Heart left ventricle (tissue), 13 donors: ENCODE results near the gene TULP4.

Experiments
- POLR2A ChIP-seq, 2 donors: fragments of 450-650 bp; IDR thresholded peaks; one replicate each; pipeline ENCODE4 v1.6.1; 2017; ENCODE audit warnings: antibody characterized with exemption in 2 of 2, mild to moderate bottlenecking in 2 of 2, moderate library complexity in 2 of 2
- TF ChIP-seq, protein P1 (sequence below), 12 donors: fragments of 200-600 bp; sonication (generic) in 4 of 12; IDR thresholded peaks; one replicate each; pipeline versions ENCODE4 v1.5.0 to v1.8.0; 2018 to 2022; ENCODE audit warnings: antibody characterized with exemption in 12 of 12, mild to moderate bottlenecking in 5 of 12
- donor health status: ischemic (EF 13 %, LVEDD 7.1; RV severe dilation, severe dysfunction).
- donor health status: DM: no; HTN: yes; CAD: no.
- donor health status: DM: no; HTN: no; CAD: no.
- donor health status: ischemic (EF 25% LVEDD 6.9; RV normal size, moderate dysfunction).
- donor health status: ischemic (EF 25% LVEDD 5.7; RV mildly dilated, moderate dysfunction).
- donor health status: ischemic (EF 35%, LVEDD 5.7; RV mildly dilated, moderate dysfunction).
- donor health status: nonischemic (EF 11% LVEDD 7.7; RV severe dilation, severe dysfunction).
- donor health status: DM: yes; HTN: yes; CAD: no.
- donor health status: PGD.
- donor health status: ischemic (EF 29% LVEDD 5.4; RV normal size, mild dysfunction).
- donor health status: nonischemic (EF 23%, LVEDD 6.1; RV moderate dilation, normal function).

DNA sequence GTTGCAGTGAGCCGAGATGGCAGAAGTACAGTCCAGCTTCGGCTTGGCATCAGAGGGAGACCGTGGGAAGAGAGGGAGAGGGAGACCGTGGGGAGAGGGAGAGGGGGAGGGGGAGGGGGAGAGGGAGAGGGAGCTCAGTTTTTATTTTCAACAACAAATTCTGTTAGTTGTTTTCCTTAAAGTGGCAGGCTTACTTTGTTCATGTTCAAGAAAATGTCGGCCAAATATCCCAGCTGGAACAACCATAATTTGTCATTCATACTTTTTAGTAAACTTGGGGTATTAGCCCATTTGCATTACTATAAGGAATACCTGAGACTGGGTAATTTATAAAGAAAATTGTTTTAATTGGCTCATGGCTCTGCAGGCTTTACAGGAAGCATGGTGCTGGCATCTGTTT lies 2.5 kb upstream of the TULP4 start:
- TF ChIP-seq, protein P1, sequence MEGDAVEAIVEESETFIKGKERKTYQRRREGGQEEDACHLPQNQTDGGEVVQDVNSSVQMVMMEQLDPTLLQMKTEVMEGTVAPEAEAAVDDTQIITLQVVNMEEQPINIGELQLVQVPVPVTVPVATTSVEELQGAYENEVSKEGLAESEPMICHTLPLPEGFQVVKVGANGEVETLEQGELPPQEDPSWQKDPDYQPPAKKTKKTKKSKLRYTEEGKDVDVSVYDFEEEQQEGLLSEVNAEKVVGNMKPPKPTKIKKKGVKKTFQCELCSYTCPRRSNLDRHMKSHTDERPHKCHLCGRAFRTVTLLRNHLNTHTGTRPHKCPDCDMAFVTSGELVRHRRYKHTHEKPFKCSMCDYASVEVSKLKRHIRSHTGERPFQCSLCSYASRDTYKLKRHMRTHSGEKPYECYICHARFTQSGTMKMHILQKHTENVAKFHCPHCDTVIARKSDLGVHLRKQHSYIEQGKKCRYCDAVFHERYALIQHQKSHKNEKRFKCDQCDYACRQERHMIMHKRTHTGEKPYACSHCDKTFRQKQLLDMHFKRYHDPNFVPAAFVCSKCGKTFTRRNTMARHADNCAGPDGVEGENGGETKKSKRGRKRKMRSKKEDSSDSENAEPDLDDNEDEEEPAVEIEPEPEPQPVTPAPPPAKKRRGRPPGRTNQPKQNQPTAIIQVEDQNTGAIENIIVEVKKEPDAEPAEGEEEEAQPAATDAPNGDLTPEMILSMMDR (IDR thresholded peaks at IDR 0.05), result no peak
- no peak for TF ChIP-seq POLR2A (IDR thresholded peaks at IDR 0.05)
